Endothelial cell of umbilical vein (primary cell): ENCODE results near the gene PRSS48. TPM values are rescaled to one million over a fixed set of nuclear protein-coding genes. Genes with fewer than 3 reads are reported as not detected.

Experiments used
- BruUV-seq: library from RNA; stranded (reverse); fragments of 400-500 nt; replicated peaks from 2 replicates; lab custom pipeline; 2021; lab: Mats Ljungman, UMichigan
- CTCF ChIA-PET: fragments of 300-600, 350-600 bp; sonication (Branson Sonifier 250); formaldehyde crosslinking; loops from one replicate; lab custom pipeline; 2021; ENCODE audit warnings: antibody characterized with exemption, inconsistent platforms; lab: Charles Lee
- POLR2A ChIA-PET: fragments of 300-600, 350-600 bp; sonication (Branson Sonifier 250); formaldehyde crosslinking; loops from one replicate; lab custom pipeline; 2021; ENCODE audit warnings: antibody characterized with exemption, inconsistent platforms; lab: Charles Lee
- DNase-seq: peaks from one replicate; pipeline ENCODE4 v3.0.0-alpha.2; 2011; ENCODE audit warnings: low read depth, low spot score
- FAIRE-seq: peaks from 2 replicates; lab custom pipeline; 2011; peaks lifted over from hg19 to GRCh38; lab: Jason Lieb, UNC
- H2AFZ ChIP-seq: 2 replicates; pipeline ENCODE4 v1.6.0; 2012; ENCODE audit warnings: low read depth, low read length, control low read depth, inconsistent platforms
- H3K27ac ChIP-seq: 2 replicates; pipeline ENCODE4 v1.5.1; 2011; ENCODE audit warnings: low read depth, mild to moderate bottlenecking, control low read depth, low read length, moderate library complexity; ENCODE audit not compliant: insufficient read depth
- H3K27me3 ChIP-seq, 2 experiments: 2 replicates each; pipeline versions ENCODE4 v1.6.0 to v1.6.1; 2011; ENCODE audit warnings: low read length in 2 of 2, mixed read lengths in 1 of 2; ENCODE audit not compliant: control insufficient read depth in 2 of 2, insufficient read depth in 2 of 2
- H3K36me3 ChIP-seq, 2 experiments: 2 replicates in 1 of 2; 3 replicates in 1 of 2; pipeline ENCODE4 v1.5.1; 2011; ENCODE audit warnings: low read length in 2 of 2, mild to moderate bottlenecking in 1 of 2, moderate library complexity in 1 of 2; ENCODE audit not compliant: control insufficient read depth in 2 of 2, insufficient read depth in 2 of 2; ENCODE audit errors: extremely low read depth in 1 of 2
- H3K4me1 ChIP-seq: 3 replicates; pipeline ENCODE4 v1.5.1; 2011; ENCODE audit warnings: mild to moderate bottlenecking, low read length; ENCODE audit not compliant: control insufficient read depth, insufficient read depth; ENCODE audit errors: extremely low read depth
- H3K4me2 ChIP-seq: 2 replicates; pipeline ENCODE4 v1.6.1; 2011; ENCODE audit warnings: low read length, control low read depth, mixed read lengths; ENCODE audit not compliant: insufficient read depth
- H3K4me3 ChIP-seq, 3 experiments: fragments of 200-600 bp in 1 of 3; sonication (generic), shearing (Covaris generic) in 1 of 3; replicated peaks in 1 of 3; 2 replicates each; pipeline ENCODE4 v1.5.1; 2011 to 2016; ENCODE audit warnings: control low read depth in 3 of 3, low read length in 3 of 3, mild to moderate bottlenecking in 2 of 3, inconsistent platforms in 1 of 3, low read depth in 1 of 3, moderate library complexity in 1 of 3; ENCODE audit not compliant: insufficient read depth in 1 of 3
- H3K79me2 ChIP-seq: 2 replicates; pipeline ENCODE4 v1.6.0; 2012; ENCODE audit warnings: low read length, inconsistent platforms; ENCODE audit not compliant: control insufficient read depth, insufficient read depth
- H3K9ac ChIP-seq: replicated peaks from 2 replicates; pipeline ENCODE3; 2011; ENCODE audit warnings: low read length, control low read depth; ENCODE audit not compliant: insufficient read depth; ENCODE audit errors: extremely low read depth
- H3K9me1 ChIP-seq: replicated peaks from 3 replicates; pipeline ENCODE4 v1.6.0; 2011; ENCODE audit warnings: mild to moderate bottlenecking, low read length; ENCODE audit not compliant: control insufficient read depth, insufficient read depth; ENCODE audit errors: extremely low read depth
- H3K9me3 ChIP-seq: replicated peaks from 2 replicates; pipeline ENCODE4 v1.5.1; 2012; ENCODE audit warnings: low read length, inconsistent platforms; ENCODE audit not compliant: control insufficient read depth, insufficient read depth
- H4K20me1 ChIP-seq: replicated peaks from 2 replicates; pipeline ENCODE3; 2011; ENCODE audit warnings: mild to moderate bottlenecking, low read length; ENCODE audit not compliant: control insufficient read depth, insufficient read depth; ENCODE audit errors: extremely low read depth
- EZH2 ChIP-seq: IDR thresholded peaks from 2 replicates; pipeline ENCODE4 v1.6.1; 2012; ENCODE audit warnings: borderline replicate concordance, low read depth, mild to moderate bottlenecking, moderate library complexity, low read length, inconsistent platforms; ENCODE audit not compliant: severe bottlenecking
- FOS ChIP-seq: IDR thresholded peaks from 2 replicates; pipeline ENCODE4 v1.6.1; 2011; ENCODE audit warnings: mild to moderate bottlenecking, low read length, moderate library complexity, borderline replicate concordance; ENCODE audit not compliant: insufficient read depth
- GATA2 ChIP-seq: IDR thresholded peaks from 2 replicates; pipeline ENCODE4 v1.7.0; 2011; ENCODE audit warnings: low read depth, mild to moderate bottlenecking, moderate library complexity, mixed read lengths, low read length; ENCODE audit not compliant: insufficient read length, insufficient read depth
- JUN ChIP-seq: IDR thresholded peaks from 2 replicates; pipeline ENCODE4 v1.6.1; 2011; ENCODE audit warnings: borderline replicate concordance, low read depth; ENCODE audit not compliant: insufficient read length, insufficient read depth
- MYC ChIP-seq: IDR thresholded peaks from one replicate; pipeline ENCODE4 v1.6.1; 2011; ENCODE audit warnings: mild to moderate bottlenecking, low read depth, low read length
- POLR2A ChIP-seq: IDR thresholded peaks from 2 replicates; pipeline ENCODE4 v1.6.1; 2012; ENCODE audit warnings: low read depth, mild to moderate bottlenecking, control low read depth, low read length
- POLR2AphosphoS5 ChIP-seq: IDR thresholded peaks from 2 replicates; pipeline ENCODE4 v1.6.1; 2012; ENCODE audit warnings: low read depth, mild to moderate bottlenecking, control low read depth, low read length, moderate library complexity; ENCODE audit not compliant: insufficient read depth
- dilution Hi-C: fragments of 300-500 bp; cut with MboI; formaldehyde crosslinking; loops from one replicate; pipeline ENCODE4 v1.15.0; 2019; ENCODE audit warnings: low sequenced_read_pairs; ENCODE audit not compliant: extremely low pct_ligation_motif_present
- intact Hi-C: fragments of 100-400 bp; cut with micrococcal nuclease; formaldehyde crosslinking; loops from one replicate; pipeline ENCODE4 v1.10.0; 2022
- polyA plus RNA-seq, 4 experiments: library from polyadenylated mRNA; depleted of rRNA in 3 of 4; stranded (reverse) in 3 of 4; unstranded in 1 of 4; fragments of >200 nt; gene quantifications; 2 replicates each; pipeline versions ENCODE4 v1.2.1 to v1.2.3, GENCODE V29; 2011 to 2012; ENCODE audit warnings: missing spikeins in 1 of 4
- total RNA-seq: library from RNA; stranded (reverse); gene quantifications from 2 replicates; pipeline ENCODE4 v1.2.3, GENCODE V29; 2021
- TF ChIP-seq, protein P1 (sequence below): IDR thresholded peaks from 2 replicates; pipeline ENCODE4 v1.6.1; 2011; ENCODE audit not compliant: insufficient read depth, insufficient read length
- TF ChIP-seq, protein P2 (sequence below), 2 donors: IDR thresholded peaks; 1 replicate in 1 of 2; 2 replicates in 1 of 2; pipeline ENCODE4 v1.5.1; 2011; ENCODE audit warnings: low read length in 2 of 2, mild to moderate bottlenecking in 2 of 2, moderate library complexity in 2 of 2, control low read depth in 1 of 2, inconsistent platforms in 1 of 2, low read depth in 1 of 2; ENCODE audit not compliant: insufficient read depth in 1 of 2; ENCODE audit errors: extremely low read depth in 1 of 2

Gene PRSS48
- total and polyA plus RNA-seq, 2 donors (not counting 3 experiments of a cell fraction or from before 2014, with no cell fraction given): not detected

DNA sequence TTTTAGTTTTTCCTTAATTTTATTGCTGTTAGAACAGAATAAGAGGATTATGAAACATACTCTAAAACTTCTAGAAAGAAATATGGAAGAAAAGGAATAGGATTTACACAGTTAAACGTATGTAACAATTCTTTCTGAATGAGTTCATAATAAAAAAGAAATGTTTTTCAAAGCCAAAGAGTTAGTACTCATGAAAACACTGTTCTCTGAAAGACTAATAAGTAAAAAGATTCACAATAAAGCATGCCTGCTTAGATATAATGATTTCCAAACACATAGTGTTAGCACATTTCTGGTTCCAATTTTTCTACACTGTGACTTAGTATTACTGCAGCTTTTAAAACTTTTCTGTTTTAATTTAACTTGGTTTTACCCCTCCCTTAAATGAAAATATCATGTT, 49.8 kb upstream of the PRSS48 start:
- BruUV-seq: TSS peak; percentile 48
- Histone ChIP-seq H3K9me1 (no peaks in the 10 kb centered on the region), H3K36me3 (no peaks in the 10 kb centered on the region), H3K27ac (peak overlapping the region; percentile 80), H3K27me3 (no peaks in the 10 kb centered on the region), H2AFZ (no peak overlapping the region), H3K79me2 (peaks cover 8% of the 10 kb centered on the region), H3K9ac (peak overlapping the region; percentile 91), H3K9me3 (no peaks in the 10 kb centered on the region), H3K4me1 (peaks cover 33% of the 10 kb centered on the region), H4K20me1 (no peaks in the 10 kb centered on the region), H3K4me3 (peak overlapping the region; percentile 22 to 79 (median 38)), H3K4me2 (peak overlapping the region; percentile 93)
- dilution Hi-C loops: no loop called here
- no peak for TF ChIP-seq EZH2
- TF ChIP-seq, protein P1, sequence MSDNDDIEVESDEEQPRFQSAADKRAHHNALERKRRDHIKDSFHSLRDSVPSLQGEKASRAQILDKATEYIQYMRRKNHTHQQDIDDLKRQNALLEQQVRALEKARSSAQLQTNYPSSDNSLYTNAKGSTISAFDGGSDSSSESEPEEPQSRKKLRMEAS: no peak
- no peak for TF ChIP-seq JUN
- no peak for TF ChIP-seq FOS
- TF ChIP-seq, protein P2, sequence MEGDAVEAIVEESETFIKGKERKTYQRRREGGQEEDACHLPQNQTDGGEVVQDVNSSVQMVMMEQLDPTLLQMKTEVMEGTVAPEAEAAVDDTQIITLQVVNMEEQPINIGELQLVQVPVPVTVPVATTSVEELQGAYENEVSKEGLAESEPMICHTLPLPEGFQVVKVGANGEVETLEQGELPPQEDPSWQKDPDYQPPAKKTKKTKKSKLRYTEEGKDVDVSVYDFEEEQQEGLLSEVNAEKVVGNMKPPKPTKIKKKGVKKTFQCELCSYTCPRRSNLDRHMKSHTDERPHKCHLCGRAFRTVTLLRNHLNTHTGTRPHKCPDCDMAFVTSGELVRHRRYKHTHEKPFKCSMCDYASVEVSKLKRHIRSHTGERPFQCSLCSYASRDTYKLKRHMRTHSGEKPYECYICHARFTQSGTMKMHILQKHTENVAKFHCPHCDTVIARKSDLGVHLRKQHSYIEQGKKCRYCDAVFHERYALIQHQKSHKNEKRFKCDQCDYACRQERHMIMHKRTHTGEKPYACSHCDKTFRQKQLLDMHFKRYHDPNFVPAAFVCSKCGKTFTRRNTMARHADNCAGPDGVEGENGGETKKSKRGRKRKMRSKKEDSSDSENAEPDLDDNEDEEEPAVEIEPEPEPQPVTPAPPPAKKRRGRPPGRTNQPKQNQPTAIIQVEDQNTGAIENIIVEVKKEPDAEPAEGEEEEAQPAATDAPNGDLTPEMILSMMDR (IDR thresholded peaks at IDR 0.05; ENCODE audit: extremely low read depth in 1 of 2, insufficient read depth in 1 of 2, low read depth in 1 of 2, low read length in 2 of 2): no peak
- no peak for TF ChIP-seq POLR2AphosphoS5
- TF ChIP-seq POLR2A: no peak
- no peak for TF ChIP-seq MYC
- no peak for TF ChIP-seq GATA2
- peak; percentile 27 for DNase-seq
- CTCF ChIA-PET: interaction anchor here (0.8 to 2.1 kb wide), 6 partner anchors 9 to 377 kb away, joined by 3 to 6 read pairs (median 4); partner anchors contain the start of gene SH3D19
- intact Hi-C loops: loop anchor here (1.0 to 5.0 kb wide), 4 partner anchors 12 to 135 kb away; no protein-coding TSS in a partner anchor
- no peak for FAIRE-seq
- POLR2A ChIA-PET: interaction anchor here (0.6 kb wide), 1 partner anchor 13 kb away, joined by 3 read pairs; no protein-coding TSS in a partner anchor
